Tibial nerve (tissue), 4 donors: ENCODE data around the gene REV1.

Experiments used
- EP300 ChIP-seq, 2 donors: sonication (generic); formaldehyde crosslinking; IDR thresholded peaks; one replicate each; pipeline ENCODE4 v1.6.1; 2017; ENCODE audit warnings: antibody characterized with exemption in 2 of 2, mild to moderate bottlenecking in 1 of 2
- POLR2A ChIP-seq, 2 donors: fragments of 450-650 bp; IDR thresholded peaks; one replicate each; pipeline ENCODE4 v1.6.1; 2017; ENCODE audit warnings: antibody characterized with exemption in 2 of 2, mild to moderate bottlenecking in 2 of 2, moderate library complexity in 2 of 2
- TF ChIP-seq, protein P1 (sequence below), 5 experiments: fragments of 200-600 bp in 3 of 5; fragments of 450-650 bp in 2 of 5; sonication (generic) in 3 of 5; IDR thresholded peaks; one replicate each; pipeline ENCODE4 v1.5.1; 2016 to 2019; ENCODE audit warnings: antibody characterized with exemption in 5 of 5, mild to moderate bottlenecking in 3 of 5, moderate library complexity in 2 of 5

DNA sequence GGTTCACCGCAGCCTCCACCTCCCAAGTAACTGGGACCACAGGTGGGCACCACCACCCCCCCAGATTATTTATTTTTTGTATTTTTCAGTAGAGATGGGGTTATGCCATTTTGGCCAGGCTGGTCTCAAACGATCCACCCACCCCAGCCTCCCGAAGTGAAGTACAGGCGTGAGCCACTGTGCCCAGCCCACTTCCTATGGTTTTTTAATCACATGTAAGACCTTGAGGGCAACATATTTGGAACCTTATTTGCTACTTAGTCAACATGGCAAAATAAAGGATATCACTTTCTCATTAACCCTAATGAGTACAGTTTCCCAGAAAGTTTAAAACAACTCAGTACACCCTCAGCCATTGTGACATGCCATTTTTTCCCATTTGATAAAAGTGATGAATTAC lies 88.0 kb downstream of the REV1 start:
- TF ChIP-seq, protein P1, sequence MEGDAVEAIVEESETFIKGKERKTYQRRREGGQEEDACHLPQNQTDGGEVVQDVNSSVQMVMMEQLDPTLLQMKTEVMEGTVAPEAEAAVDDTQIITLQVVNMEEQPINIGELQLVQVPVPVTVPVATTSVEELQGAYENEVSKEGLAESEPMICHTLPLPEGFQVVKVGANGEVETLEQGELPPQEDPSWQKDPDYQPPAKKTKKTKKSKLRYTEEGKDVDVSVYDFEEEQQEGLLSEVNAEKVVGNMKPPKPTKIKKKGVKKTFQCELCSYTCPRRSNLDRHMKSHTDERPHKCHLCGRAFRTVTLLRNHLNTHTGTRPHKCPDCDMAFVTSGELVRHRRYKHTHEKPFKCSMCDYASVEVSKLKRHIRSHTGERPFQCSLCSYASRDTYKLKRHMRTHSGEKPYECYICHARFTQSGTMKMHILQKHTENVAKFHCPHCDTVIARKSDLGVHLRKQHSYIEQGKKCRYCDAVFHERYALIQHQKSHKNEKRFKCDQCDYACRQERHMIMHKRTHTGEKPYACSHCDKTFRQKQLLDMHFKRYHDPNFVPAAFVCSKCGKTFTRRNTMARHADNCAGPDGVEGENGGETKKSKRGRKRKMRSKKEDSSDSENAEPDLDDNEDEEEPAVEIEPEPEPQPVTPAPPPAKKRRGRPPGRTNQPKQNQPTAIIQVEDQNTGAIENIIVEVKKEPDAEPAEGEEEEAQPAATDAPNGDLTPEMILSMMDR (IDR thresholded peaks at IDR 0.05): no peak
- TF ChIP-seq POLR2A (IDR thresholded peaks at IDR 0.05) (no peak), EP300 (IDR thresholded peaks at IDR 0.05) (no peak)
